ENCODE data around the gene MTFMT. TPM values are rescaled to one million over a fixed set of nuclear protein-coding genes. Genes with fewer than 3 reads are reported as not detected.

Gene MTFMT
- total RNA-seq, 1 donor from 2014 or later, result 10.6 TPM

- peaks cover 7% of the 10 kb centered on the region for H3K27me3 Mint-ChIP-seq (ENCODE audit: unreplicated experiment)
- H3K4me1 Mint-ChIP-seq (ENCODE audit: unreplicated experiment), result peaks cover 2% of the 10 kb centered on the region
- no peaks in the 10 kb centered on the region for H3K9me3 Mint-ChIP-seq (ENCODE audit: unreplicated experiment)
- no peak overlapping the region for H3K27ac Mint-ChIP-seq (ENCODE audit: unreplicated experiment)
- TF ChIP-seq CTCF (IDR thresholded peaks at IDR 0.05; ENCODE audit: unreplicated experiment), result no peak
- no peak for DNase-seq (ENCODE audit: low spot score)
- no peaks in the 10 kb centered on the region for H3K36me3 Mint-ChIP-seq (ENCODE audit: low read depth, unreplicated experiment)
- no peak overlapping the region for H3K4me3 Mint-ChIP-seq (ENCODE audit: unreplicated experiment)
Measured at GRCh38 chr15:65055201-65055870, 25.9 kb upstream of the MTFMT start.

- no peaks in the 10 kb centered on the region for H3K36me3 Mint-ChIP-seq (ENCODE audit: low read depth, unreplicated experiment)
- no peak overlapping the region for H3K27ac Mint-ChIP-seq (ENCODE audit: unreplicated experiment)
- no peak overlapping the region for H3K4me3 Mint-ChIP-seq (ENCODE audit: unreplicated experiment)
- peak; percentile 81 for TF ChIP-seq CTCF (IDR thresholded peaks at IDR 0.05; ENCODE audit: unreplicated experiment)
- DNase-seq (ENCODE audit: low spot score), result peak; percentile 85
- peaks cover 7% of the 10 kb centered on the region for H3K27me3 Mint-ChIP-seq (ENCODE audit: unreplicated experiment)
- H3K4me1 Mint-ChIP-seq (ENCODE audit: unreplicated experiment), result peaks cover 6% of the 10 kb centered on the region
- H3K9me3 Mint-ChIP-seq (ENCODE audit: unreplicated experiment), result no peaks in the 10 kb centered on the region
Measured at GRCh38 chr15:65054333-65055200, 25.1 kb upstream of the MTFMT start.

GRCh38 chr15:65052956-65053355, 23.5 kb upstream of the MTFMT start:
- Mint-ChIP-seq H3K9me3 (ENCODE audit: unreplicated experiment) (no peaks in the 10 kb centered on the region), H3K4me3 (ENCODE audit: unreplicated experiment) (no peak overlapping the region), H3K27ac (ENCODE audit: unreplicated experiment) (no peak overlapping the region), H3K4me1 (ENCODE audit: unreplicated experiment) (peaks cover 7% of the 10 kb centered on the region), H3K27me3 (ENCODE audit: unreplicated experiment) (peaks cover 9% of the 10 kb centered on the region), H3K36me3 (ENCODE audit: low read depth, unreplicated experiment) (no peaks in the 10 kb centered on the region)
- TF ChIP-seq CTCF (IDR thresholded peaks at IDR 0.05; ENCODE audit: unreplicated experiment), result no peak
- no peak for DNase-seq (ENCODE audit: low spot score)

GRCh38 chr15:65051266-65051665, 21.8 kb upstream of the MTFMT start:
- Mint-ChIP-seq H3K27ac (ENCODE audit: unreplicated experiment) (no peak overlapping the region), H3K4me1 (ENCODE audit: unreplicated experiment) (peaks cover 7% of the 10 kb centered on the region), H3K9me3 (ENCODE audit: unreplicated experiment) (no peaks in the 10 kb centered on the region), H3K4me3 (ENCODE audit: unreplicated experiment) (no peak overlapping the region), H3K36me3 (ENCODE audit: low read depth, unreplicated experiment) (no peaks in the 10 kb centered on the region), H3K27me3 (ENCODE audit: unreplicated experiment) (peaks cover 9% of the 10 kb centered on the region)
- no peak for DNase-seq (ENCODE audit: low spot score)
- TF ChIP-seq CTCF (IDR thresholded peaks at IDR 0.05; ENCODE audit: unreplicated experiment), result no peak

- no peak overlapping the region for H3K27ac Mint-ChIP-seq (ENCODE audit: unreplicated experiment)
- H3K9me3 Mint-ChIP-seq (ENCODE audit: unreplicated experiment), result no peaks in the 10 kb centered on the region
- H3K4me1 Mint-ChIP-seq (ENCODE audit: unreplicated experiment), result peaks cover 7% of the 10 kb centered on the region
- DNase-seq (ENCODE audit: low spot score), result no peak
- peak overlapping the region; percentile 10 for H3K4me3 Mint-ChIP-seq (ENCODE audit: unreplicated experiment)
- TF ChIP-seq CTCF (IDR thresholded peaks at IDR 0.05; ENCODE audit: unreplicated experiment), result no peak
- no peaks in the 10 kb centered on the region for H3K36me3 Mint-ChIP-seq (ENCODE audit: low read depth, unreplicated experiment)
- H3K27me3 Mint-ChIP-seq (ENCODE audit: unreplicated experiment), result peaks cover 6% of the 10 kb centered on the region
Measured at GRCh38 chr15:65050270-65050669, 20.8 kb upstream of the MTFMT start.

Measured in endothelial cell (in vitro differentiated cells).